GM12873 (cell line): ENCODE results near the gene CASK.

Source experiments
- CTCF ChIP-seq: IDR thresholded peaks from 2 replicates; pipeline ENCODE4 v1.5.1; 2012; ENCODE audit warnings: low read depth, mild to moderate bottlenecking, moderate library complexity, low read length, control low read depth; ENCODE audit not compliant: insufficient read depth; ENCODE audit errors: missing control alignments

The CASK gene

DNA sequence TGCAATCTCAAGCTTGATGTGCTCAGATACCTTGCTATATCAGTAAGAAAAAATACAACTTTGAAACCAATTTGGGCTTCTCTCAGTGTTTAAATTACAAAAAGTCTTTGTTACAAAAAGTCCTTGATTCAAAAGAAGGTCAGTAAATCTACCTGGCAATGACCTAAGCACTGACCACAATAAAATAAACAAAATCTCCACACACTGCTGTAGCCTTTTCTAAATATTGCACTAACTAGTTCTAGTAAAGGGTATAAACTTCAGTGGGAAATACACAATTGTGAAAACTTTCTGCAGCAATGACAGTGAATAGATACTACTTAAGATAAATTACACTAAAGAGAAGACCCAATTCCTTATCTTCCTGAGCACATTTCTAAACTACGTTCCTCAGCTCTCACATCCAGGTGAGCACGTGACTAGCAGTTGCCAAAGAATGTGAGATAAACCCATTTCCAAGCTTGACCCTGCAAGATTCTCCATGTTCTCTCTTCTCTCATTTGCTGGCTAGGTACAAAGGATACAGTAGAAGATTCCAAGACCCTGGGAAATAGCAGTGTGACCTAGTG, 316.0 kb downstream of the CASK start:
- no peak for TF ChIP-seq CTCF

- no peak for TF ChIP-seq CTCF
Measured at GRCh38 chrX:41604766-41605543, 318.4 kb downstream of the CASK start.

DNA sequence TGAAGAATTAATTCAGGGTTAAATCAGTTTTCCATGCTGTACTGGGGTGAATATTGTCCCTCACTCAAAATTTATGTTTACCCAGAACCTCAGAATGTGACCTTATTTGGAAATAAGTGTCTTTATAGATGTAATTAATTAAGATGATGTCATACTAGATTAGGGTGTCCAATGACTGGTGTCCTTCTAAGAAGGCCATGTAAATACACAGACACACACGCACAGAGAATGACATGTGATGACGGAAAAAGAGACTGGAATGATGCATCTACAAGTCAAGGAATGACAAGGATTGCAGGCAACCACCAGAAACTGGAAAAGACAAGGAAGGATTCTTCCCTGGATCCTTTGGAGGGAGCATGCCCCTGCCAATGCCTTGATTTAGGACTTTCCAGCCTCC, 319.2 kb downstream of the CASK start:
- no peak for TF ChIP-seq CTCF

DNA sequence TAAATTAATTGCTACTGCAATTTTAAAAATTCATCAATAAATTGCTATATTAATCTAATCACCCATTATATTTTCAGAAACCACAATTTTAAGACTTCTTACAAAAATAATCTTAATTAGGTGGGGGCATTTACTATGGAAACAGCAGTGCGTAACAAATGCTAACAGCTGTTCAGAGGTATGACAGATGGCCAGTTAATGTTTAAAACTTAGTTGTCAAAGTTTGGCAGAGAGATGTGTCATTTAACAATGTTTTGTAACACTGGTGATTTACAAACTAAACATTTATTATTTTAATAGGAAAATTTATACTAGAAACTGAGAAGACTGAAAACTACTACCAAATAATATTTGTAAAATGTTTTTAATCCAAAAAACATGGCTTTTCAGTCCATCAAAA, 319.8 kb downstream of the CASK start:
- TF ChIP-seq CTCF = no peak

DNA sequence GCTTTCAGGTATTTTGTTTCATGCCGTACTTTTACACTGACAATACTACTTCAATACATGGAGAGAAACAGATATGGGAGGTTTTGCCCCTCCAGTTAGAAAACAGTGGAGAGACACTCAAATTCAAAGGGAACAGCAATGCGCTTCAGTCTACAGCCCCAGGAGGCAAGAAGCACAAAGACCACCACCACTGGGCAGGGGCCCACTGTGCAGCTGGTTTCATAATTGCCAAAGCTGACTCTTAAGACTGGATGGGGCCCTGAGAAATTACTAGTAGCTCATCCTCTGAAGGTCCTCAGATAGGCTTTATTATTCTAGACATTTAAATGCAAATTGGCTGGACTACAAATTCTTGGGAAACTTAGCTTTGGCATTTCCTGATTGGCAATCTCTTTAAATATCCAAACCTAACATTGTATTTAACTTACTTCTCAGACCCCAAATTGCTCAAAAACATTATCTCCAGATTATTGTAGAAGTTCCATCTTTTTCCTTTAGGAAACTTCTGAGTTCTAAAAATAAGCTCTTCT, 320.5 kb downstream of the CASK start:
- no peak for TF ChIP-seq CTCF

DNA sequence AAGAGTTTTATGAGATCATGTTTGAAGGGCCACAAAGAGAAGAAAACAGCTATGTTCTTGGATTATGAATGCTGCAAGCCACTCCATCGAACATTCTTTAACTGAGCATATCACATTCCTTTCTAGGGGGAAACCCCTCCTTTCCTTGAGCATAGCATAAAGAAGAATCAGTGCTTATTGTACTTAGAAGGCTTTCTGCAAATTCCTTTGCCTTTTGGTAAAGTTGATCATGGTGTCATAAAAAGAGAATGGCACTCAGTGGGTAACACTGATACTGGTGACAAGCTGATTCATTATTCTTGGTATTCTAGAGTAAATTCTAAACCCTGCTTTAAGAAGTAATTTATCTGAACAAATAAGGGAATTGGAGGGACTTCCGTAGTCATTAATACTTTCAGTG, 323.1 kb downstream of the CASK start:
- TF ChIP-seq CTCF = no peak

- TF ChIP-seq CTCF = no peak
Measured at GRCh38 chrX:41599507-41599906, 323.8 kb downstream of the CASK start.
